HG02588 (cell line): ENCODE measurements around the gene RBM20.

ENCODE experiments used
- ATAC-seq: cut with Tn5 transposase; IDR thresholded peaks from one replicate; pipeline ENCODE4 v1.9.1; 2021; ENCODE audit warnings: mild to moderate bottlenecking, moderate library complexity; ENCODE audit not compliant: unreplicated experiment

The RBM20 gene

GRCh38 chr10:110887560-110887959, 243.4 kb downstream of the RBM20 start:
- ATAC-seq, result no peak
